HuH-7 (cell line): ENCODE data around the gene ATP4B.

ENCODE experiments used
- DNase-seq: peaks from one replicate; pipeline ENCODE4 v3.0.0; 2011; ENCODE audit warnings: low spot score

ATP4B gene

GRCh38 chr13:113657851-113658741 is at the start of gene ATP4B:
Gene ATP4B, minus strand, starts transcription at chr13:113658198. Its CDS starts 54 bp downstream, at chr13:113658144.
- no peak for DNase-seq

- no peak for DNase-seq
Measured at GRCh38 chr13:113672002-113672651, 14.1 kb upstream of the ATP4B start.

GRCh38 chr13:113671066-113672001 is 13.3 kb upstream of the ATP4B start:
- DNase-seq, result no peak

- no peak for DNase-seq
Measured at GRCh38 chr13:113670541-113670940, 12.5 kb upstream of the ATP4B start.

DNA sequence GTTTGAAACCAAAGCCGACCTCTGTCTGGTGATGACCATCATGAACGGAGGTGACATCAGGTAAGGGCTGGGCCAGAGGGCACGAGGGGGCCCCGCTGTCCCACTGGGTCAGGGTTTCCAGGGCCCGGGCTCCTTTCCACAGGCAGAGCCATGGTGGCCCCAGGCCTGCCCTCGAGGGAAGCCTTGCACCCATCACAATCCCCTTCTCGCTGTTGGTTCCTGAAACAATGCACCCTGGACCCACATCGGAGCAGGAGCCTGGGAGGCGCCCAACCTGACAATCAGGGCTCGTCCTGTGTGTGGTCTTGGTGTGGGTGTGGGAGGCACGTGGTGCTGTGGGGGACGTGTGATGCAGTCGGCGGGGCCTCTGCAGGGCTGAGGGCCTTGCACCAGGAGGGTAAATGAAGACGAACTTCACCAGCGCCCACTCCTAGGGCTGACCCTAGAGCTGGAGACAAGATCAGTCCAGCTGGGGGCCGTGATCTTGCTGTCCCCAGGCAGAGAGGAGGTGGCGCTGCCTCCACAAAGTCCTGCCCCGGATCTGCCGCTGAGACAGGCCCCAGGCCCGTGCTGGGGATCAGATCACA is 11.8 kb upstream of the ATP4B start:
- no peak for DNase-seq

DNA sequence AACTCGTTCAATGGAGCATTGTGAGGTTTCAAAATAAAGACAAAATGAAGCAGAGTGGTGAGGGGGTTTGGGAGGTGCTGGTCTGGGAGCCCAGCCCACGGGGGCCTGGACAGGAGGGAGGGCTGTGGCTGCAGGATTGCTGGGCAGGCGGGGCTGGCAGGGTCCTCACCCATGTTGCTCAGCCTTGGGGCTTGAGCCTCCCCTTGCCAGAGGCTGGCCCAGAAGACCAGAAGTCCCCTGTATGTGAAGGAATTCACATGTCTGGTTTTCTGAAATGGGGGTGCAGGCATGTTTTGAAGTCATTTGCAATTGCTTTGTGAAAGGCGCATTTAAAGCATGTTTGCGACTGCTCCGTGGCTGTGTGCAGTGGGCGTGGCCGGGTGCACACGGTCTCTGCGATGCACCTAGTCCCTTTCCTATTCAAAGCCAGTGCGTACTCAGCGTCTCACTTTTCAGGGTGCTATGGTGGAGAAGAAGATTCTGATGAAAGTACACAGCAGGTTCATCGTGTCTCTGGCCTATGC is 11.3 kb upstream of the ATP4B start:
- no peak for DNase-seq

DNA sequence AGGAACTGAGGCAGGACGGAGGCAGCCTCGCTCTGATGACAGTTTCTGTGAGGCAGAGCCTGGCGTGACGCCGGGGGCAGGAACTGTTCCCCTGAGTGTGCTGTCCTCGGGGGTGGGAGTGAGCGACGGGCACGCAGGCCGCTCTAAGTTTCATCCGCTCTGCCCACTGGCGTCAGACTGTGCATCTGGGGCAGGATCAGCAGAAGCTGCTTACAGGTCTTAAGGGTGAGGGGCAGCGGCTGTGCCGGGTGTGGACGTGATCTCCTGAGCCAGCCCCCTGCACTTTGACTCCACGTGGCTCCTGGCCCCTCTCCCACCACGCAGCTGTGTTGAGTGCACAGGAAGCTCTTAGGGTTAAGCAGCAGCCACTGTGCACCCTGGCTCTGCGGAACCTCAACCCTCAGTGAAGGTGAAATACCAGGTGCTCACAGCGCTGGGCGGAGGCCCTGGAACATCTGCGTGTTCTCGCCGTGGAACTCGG is 10.5 kb upstream of the ATP4B start:
- no peak for DNase-seq

GRCh38 chr13:113667771-113668490 is 9.9 kb upstream of the ATP4B start:
- DNase-seq, result no peak

DNA sequence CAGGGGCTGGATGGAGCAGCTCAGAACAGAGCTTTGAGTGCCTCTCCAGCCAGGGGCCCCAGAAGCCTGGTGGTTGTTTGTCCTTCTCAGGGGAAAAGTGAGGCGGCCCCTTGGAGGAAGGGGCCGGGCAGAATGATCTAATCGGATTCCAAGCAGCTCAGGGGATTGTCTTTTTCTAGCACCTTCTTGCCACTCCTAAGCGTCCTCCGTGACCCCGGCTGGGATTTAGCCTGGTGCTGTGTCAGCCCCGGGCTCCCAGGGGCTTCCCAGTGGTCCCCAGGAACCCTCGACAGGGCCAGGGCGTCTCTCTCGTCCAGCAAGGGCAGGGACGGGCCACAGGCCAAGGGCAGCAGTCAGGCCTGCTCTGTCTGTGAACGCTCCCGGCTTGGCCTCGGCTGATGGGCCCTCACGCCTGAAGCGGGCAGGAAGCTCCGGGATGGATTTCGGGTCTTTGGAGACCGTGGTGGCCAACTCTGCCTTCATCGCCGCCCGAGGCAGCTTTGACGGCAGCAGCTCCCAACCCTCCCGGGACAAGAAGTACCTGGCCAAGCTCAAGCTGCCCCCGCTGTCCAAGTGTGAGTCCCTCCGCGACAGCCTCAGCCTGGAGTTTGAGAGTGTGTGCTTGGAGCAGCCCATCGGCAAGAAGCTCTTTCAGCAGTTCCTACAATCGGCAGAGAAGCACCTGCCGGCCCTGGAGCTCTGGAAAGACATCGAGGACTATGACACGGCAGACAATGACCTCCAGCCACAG is 9.1 kb upstream of the ATP4B start, which contains the start of gene GRK1:
Gene GRK1 (plus strand): TSS at position 269 of the 751 bp plus-strand sequence. CDS start 168 bp downstream, at position 437.
- no peak for DNase-seq

DNA sequence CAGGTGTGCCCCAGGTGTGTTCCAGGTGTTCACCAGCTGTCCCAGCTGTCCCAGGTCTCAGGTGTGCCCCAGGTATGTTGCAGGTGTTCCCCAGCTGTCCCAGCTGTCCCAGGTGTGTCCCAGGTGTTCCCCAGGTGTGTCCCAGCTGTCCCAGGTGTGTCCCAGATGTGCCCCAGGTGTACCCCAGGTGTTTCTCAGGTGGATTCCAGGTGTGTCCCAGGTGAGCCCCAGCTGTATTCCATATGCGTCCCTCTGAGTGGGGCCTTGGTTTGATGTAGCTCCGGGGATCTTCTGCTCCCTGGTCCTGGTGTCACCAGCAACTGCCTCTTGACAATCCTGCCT is 8.3 kb upstream of the ATP4B start:
- DNase-seq, result no peak

DNA sequence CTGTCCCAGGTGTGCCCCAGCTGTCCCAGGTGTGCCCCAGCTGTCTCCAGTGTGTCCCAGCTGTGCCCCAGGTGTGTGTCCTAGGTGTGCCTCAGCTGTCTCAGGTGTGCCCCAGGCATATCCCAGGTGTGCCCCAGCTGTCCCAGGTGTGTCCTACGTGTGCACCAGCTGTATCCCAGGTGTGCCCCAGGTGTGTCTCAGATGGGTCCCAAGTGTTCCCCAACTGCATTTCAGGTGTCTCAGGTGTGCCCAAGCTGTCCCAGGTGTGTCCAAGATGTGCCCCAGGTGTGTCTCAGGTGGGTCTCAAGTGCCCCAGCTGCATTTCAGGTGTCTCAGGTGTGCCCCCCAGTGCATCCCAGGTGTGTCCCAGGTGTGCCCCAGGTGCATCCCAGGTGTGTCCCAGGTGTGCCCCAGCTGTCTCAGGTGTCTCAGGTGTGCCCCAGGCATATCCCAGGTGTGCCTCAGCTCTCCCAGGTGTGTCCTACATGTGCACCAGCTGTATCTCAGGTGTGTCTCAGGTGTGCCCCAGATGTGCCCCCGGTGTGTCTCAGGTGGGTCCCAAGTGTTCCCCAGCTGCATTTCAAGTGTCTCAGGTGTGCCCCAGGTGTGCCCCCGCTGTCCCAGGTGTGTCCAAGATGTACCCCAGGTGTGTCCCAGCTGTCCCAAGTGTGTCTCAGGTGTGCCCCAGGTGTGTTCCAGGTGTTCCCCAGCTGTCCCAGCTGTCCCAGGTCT is 7.8 kb upstream of the ATP4B start:
- no peak for DNase-seq

- DNase-seq, result no peak
Measured at GRCh38 chr13:113664751-113665596, 7.0 kb upstream of the ATP4B start.

GRCh38 chr13:113663934-113664333 is 5.9 kb upstream of the ATP4B start:
- no peak for DNase-seq

GRCh38 chr13:113661509-113661908 is 3.5 kb upstream of the ATP4B start:
- DNase-seq, result no peak

- no peak for DNase-seq
Measured at GRCh38 chr13:113660066-113660465, 2.1 kb upstream of the ATP4B start.

- no peak for DNase-seq
Measured at GRCh38 chr13:113659337-113659736, 1.3 kb upstream of the ATP4B start.

DNA sequence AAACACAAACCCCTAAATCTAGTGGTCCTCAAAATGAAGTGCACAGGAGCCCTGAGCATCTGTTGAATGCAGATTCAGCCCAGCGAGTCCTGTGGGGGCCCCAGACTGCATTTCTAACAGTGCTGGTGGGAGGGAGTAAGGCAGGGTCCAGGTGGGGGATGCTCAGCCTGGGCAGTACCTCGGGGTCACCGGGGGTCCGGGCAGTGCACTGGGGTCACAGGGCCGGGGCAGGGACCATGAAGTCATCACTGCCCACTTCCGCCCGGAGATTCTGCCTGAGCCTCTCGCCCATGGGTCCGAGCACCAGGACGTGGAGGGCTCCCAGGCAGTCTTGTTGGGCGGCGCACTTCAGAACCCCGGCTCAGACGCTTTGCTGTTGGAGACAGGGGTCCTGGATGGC is 838 bp upstream of the ATP4B start:
- no peak for DNase-seq
